SK-N-SH (cell line): Measurements from ENCODE around the gene CHST11.

Experiments
- EP300 ChIP-seq, 2 experiments: IDR thresholded peaks; 2 replicates each; pipeline versions ENCODE4 v1.4.0 to v1.6.1; 2012; ENCODE audit warnings: borderline replicate concordance in 1 of 2, low read depth in 1 of 2, low read length in 1 of 2
- EZH2phosphoT487 ChIP-seq: fragments of 200-600 bp; sonication (generic); IDR thresholded peaks from 2 replicates; pipeline ENCODE4 v1.6.1; 2017; ENCODE audit warnings: low read depth, mixed run types, mild to moderate bottlenecking, antibody characterized with exemption, moderate library complexity, borderline replicate concordance
- GATA2 ChIP-seq: sonication (generic); formaldehyde crosslinking; IDR thresholded peaks from 2 replicates; pipeline ENCODE4 v1.5.0; 2020; ENCODE audit warnings: mild to moderate bottlenecking, missing genetic modification reagents
- JUND ChIP-seq: IDR thresholded peaks from 2 replicates; pipeline ENCODE4 v1.4.0; 2012
- NFIC ChIP-seq: IDR thresholded peaks from 2 replicates; pipeline ENCODE4 v1.4.0; 2012; ENCODE audit warnings: borderline replicate concordance
- PBX3 ChIP-seq: IDR thresholded peaks from 2 replicates; pipeline ENCODE4; 2012
- POLR2AphosphoS5 ChIP-seq: IDR thresholded peaks from 2 replicates; pipeline ENCODE4 v1.6.1; 2012; ENCODE audit warnings: low read depth, low read length
- RAD21 ChIP-seq: IDR thresholded peaks from 2 replicates; pipeline ENCODE4 v1.6.1; 2012; ENCODE audit warnings: mild to moderate bottlenecking, low read length
- RCOR1 ChIP-seq: fragments of 150-350 bp; IDR thresholded peaks from 2 replicates; pipeline ENCODE4 v1.6.1; 2017; ENCODE audit warnings: antibody characterized with exemption, low read length
- REST ChIP-seq: IDR thresholded peaks from 2 replicates; pipeline ENCODE4 v1.6.1; 2012; ENCODE audit warnings: mild to moderate bottlenecking, low read depth, low read length, moderate library complexity
- RFX5 ChIP-seq: IDR thresholded peaks from 2 replicates; pipeline ENCODE4 v1.6.1; 2012; ENCODE audit warnings: mild to moderate bottlenecking, improper control_type of control experiment, low read length
- USF1 ChIP-seq: IDR thresholded peaks from 2 replicates; pipeline ENCODE4 v1.4.0; 2012; ENCODE audit warnings: low read depth, borderline replicate concordance
- TF ChIP-seq, protein P1 (sequence below): fragments of 200-600 bp; sonication (generic); IDR thresholded peaks from 2 replicates; pipeline ENCODE4 v1.6.1; 2017; ENCODE audit warnings: antibody characterized with exemption, mild to moderate bottlenecking, moderate library complexity

DNA sequence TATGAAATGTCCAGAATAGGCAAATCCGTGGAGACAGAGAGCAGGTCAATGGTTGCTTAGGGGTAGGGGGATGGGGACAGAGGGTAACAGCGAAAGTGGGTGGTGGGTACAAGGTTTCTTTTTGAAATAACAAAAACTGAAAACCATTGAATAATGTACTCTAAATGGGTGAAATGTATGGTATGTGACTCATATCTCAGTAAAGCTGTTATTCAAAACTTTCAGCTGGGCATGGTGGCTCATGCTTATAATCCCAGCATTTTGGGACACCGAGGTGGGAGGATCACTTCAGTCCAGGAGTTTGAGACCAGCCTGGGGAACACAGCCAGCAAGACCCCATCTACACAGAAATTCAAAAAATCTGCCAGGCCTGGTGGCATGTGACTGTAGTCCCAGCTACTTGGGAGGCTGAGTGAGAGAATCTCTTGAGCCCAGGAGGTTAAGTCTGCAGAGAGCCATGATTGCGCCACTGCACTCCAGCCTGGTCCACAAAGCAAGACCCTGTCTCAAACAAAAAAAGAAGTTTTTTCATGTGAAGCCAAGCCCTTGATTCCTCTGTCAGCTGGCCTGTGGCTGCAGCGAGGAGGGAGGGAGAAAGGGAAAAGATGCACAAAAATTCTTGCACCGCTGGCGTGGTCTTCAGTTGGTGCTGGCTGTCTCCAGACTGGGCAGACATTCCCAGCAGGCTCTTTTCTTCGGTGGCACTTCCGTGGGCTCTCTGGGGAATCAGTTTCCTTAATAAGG lies 253.1 kb downstream of the CHST11 start:
- no peak for TF ChIP-seq GATA2 (CRISPR knock-in tag)
- TF ChIP-seq, protein P1, sequence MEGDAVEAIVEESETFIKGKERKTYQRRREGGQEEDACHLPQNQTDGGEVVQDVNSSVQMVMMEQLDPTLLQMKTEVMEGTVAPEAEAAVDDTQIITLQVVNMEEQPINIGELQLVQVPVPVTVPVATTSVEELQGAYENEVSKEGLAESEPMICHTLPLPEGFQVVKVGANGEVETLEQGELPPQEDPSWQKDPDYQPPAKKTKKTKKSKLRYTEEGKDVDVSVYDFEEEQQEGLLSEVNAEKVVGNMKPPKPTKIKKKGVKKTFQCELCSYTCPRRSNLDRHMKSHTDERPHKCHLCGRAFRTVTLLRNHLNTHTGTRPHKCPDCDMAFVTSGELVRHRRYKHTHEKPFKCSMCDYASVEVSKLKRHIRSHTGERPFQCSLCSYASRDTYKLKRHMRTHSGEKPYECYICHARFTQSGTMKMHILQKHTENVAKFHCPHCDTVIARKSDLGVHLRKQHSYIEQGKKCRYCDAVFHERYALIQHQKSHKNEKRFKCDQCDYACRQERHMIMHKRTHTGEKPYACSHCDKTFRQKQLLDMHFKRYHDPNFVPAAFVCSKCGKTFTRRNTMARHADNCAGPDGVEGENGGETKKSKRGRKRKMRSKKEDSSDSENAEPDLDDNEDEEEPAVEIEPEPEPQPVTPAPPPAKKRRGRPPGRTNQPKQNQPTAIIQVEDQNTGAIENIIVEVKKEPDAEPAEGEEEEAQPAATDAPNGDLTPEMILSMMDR: no peak
- no peak for TF ChIP-seq RFX5
- TF ChIP-seq EP300 (IDR thresholded peaks at IDR 0.05; ENCODE audit: borderline replicate concordance in 1 of 2, low read depth in 1 of 2, low read length in 1 of 2): no peak
- no peak for TF ChIP-seq RCOR1
- TF ChIP-seq JUND: no peak
- no peak for TF ChIP-seq PBX3
- no peak for TF ChIP-seq POLR2AphosphoS5
- no peak for TF ChIP-seq EZH2phosphoT487
- no peak for TF ChIP-seq REST
- TF ChIP-seq NFIC: no peak
- no peak for TF ChIP-seq USF1
- TF ChIP-seq RAD21: no peak
